Immature natural killer cell (primary cell): Measurements from ENCODE around the gene PMM1. TPM values are rescaled to one million over a fixed set of nuclear protein-coding genes. Genes with fewer than 3 reads are reported as not detected.
A peak's percentile ranks its signal among the peaks of the same experiment; 100 is the strongest.

Experiments
- DNase-seq, 3 donors: peaks; one replicate each; pipeline ENCODE4 v3.0.0; 2022; ENCODE audit warnings: mixed read lengths in 1 of 3
- H3K27ac Mint-ChIP-seq, 6 donors: one replicate each; pipeline ENCODE4 v1.8.0; 2020; ENCODE audit warnings: mixed read lengths in 6 of 6, mild to moderate bottlenecking in 5 of 6, inconsistent platforms in 4 of 6, moderate library complexity in 3 of 6
- H3K27me3 Mint-ChIP-seq, 3 donors: one replicate each; pipeline ENCODE4 v1.8.0; 2020 to 2021; ENCODE audit warnings: low read depth in 3 of 3, mild to moderate bottlenecking in 3 of 3, mixed read lengths in 3 of 3, moderate library complexity in 3 of 3, inconsistent platforms in 1 of 3
- H3K36me3 Mint-ChIP-seq, 3 donors: one replicate each; pipeline ENCODE4 v1.8.0; 2020; ENCODE audit warnings: mixed read lengths in 3 of 3, inconsistent platforms in 2 of 3, mild to moderate bottlenecking in 2 of 3
- H3K4me1 Mint-ChIP-seq, 2 donors: one replicate each; pipeline ENCODE4 v1.8.0; 2020; ENCODE audit warnings: inconsistent platforms in 2 of 2, mild to moderate bottlenecking in 2 of 2, mixed read lengths in 2 of 2, moderate library complexity in 1 of 2
- H3K4me3 Mint-ChIP-seq, 5 donors: one replicate each; pipeline ENCODE4 v1.8.0; 2020; ENCODE audit warnings: mild to moderate bottlenecking in 5 of 5, mixed read lengths in 5 of 5, inconsistent platforms in 3 of 5, moderate library complexity in 3 of 5
- H3K9me3 Mint-ChIP-seq, 6 donors: one replicate each; pipeline ENCODE4 v1.8.0; 2020; ENCODE audit warnings: mild to moderate bottlenecking in 6 of 6, mixed read lengths in 6 of 6, inconsistent platforms in 4 of 6, moderate library complexity in 3 of 6
- polyA plus RNA-seq, 3 donors: library from polyadenylated mRNA; unstranded; fragments of 300-500 nt; fragmentation: Illumina TruSeq; gene quantifications; one replicate each; pipeline ENCODE4 v1.2.3, GENCODE V29; 2021

Gene PMM1
- polyA plus RNA-seq, 3 donors from 2014 or later, result 24.1 to 31.6 (median 24.4) TPM

DNA sequence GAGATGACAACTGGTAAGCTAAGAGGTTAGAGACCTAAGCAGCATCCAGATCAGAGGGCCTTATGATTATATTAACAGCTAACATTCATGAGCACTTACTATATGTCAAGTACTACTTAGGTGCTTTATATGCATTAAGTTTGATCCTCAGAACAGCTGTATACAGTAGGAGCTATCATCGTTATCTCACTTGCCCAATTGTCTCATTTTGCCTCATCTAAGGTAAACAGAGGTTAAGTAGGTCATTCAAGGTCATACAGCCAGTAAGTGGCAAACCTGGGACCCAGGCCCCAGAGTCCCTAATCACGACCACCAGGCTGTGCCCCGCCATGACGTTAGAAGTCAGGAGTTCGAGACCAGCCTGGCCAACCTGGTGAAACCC, 40.8 kb downstream of the PMM1 start:
- Mint-ChIP-seq H3K36me3 (no peaks in the 10 kb centered on the region), H3K27ac (no peak overlapping the region), H3K4me3 (no peak overlapping the region), H3K9me3 (no peaks in the 10 kb centered on the region), H3K4me1 (peaks cover 11 to 13% of the 10 kb centered on the region in 2 donors), H3K27me3 (peaks cover 9 to 12% (median 11%) of the 10 kb centered on the region in 3 donors)
- DNase-seq, result no peak

DNA sequence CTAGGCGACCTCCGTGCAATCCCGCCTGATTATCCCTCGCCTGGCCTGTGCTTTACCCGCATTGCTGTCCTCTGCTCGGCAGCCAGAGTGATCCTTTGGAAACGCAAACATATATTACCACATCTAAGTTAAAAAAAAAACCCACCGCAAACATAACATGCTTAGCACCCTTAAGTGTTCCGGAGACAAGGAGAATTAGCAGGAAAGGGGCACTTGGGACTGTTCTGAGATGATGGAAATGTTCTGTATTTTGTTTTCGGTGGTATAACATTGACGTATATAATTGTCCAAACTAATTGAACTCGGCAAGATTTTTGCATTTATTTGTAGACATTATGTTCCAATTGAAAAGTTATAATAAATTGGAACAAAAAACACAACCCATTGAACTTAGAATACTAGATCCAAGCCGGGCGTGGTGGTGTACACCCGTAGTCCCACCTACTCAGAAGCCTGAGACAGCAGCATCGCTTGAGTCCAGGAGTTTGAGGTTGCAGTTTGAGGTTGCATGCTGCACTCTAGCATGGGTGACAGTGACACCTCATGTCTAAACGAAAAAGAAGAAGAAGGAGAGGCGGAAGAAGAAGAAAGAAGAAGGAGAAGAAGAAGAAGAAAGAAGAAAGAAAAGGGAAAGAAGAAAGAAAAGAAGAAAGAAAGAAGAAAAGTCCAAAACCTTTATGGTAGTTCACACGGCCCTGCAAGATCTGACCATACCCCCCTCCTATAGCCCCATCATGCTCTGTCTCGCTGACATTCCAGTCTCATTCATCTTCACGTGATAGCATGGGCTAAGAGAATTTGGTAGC, 44.8 kb downstream of the PMM1 start:
- no peak for DNase-seq
- Mint-ChIP-seq H3K4me3 (peak overlapping the region; percentile 96 to 100 (median 97)), H3K9me3 (no peaks in the 10 kb centered on the region), H3K36me3 (no peaks in the 10 kb centered on the region), H3K27ac (peak overlapping the region; percentile 94 to 98 (median 96)), H3K4me1 (peaks cover 37 to 40% of the 10 kb centered on the region in 2 donors), H3K27me3 (peaks cover 6 to 12% (median 9%) of the 10 kb centered on the region in 3 donors)

DNA sequence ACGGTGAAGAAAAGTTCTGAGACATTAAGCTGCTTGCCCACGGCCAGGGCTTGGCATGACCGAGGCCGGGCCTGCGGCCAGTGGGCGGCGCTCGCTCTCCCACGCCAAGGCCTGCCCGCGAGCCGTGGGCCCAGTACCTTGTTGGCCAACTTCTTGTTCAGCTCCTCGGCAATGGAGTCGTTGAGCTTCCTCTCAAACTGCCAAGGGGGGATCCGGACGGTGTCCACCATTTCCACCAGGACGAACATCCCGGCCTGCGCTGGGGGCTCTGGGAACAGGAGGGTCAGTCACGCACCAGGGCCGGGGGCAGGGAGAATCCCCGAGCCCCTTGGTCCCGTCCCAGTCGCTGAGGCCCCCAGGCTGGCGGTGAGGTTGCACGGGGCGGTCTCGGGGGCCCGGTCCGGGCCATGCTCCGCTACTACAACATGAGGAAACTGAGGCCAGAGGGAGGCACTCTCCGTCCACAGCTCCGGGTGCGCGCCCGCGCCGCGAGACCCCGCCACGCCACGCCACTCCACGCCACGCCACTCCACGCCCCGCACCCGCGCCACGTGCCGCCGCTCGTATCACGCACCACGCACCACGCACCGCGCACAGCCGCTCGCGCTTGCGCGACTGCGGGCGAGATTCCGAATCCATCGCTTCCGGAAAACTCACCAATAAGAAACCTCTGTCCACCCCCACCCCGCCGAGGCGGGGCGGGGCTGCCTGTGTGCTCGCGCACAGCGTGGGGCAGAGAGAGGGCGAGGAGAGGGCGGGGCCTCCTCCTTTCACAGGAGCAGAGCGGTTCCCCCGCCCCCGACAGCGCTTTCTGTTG, 45.6 kb downstream of the PMM1 start, which contains the start of gene POLR3H:
Gene POLR3H, minus strand, starts transcription at position 617 of the 817 bp plus-strand sequence. Its CDS starts 369 bp downstream, at position 248.
- peaks cover 6 to 9% (median 8%) of the 10 kb centered on the region in 3 donors for H3K27me3 Mint-ChIP-seq
- H3K36me3 Mint-ChIP-seq, result no peaks in the 10 kb centered on the region
- peak; percentile 94 to 97 (median 95) for DNase-seq
- H3K4me3 Mint-ChIP-seq, result peak within 1 kb of the TSS; percentile 96 to 100 (median 97)
- peak within 1 kb of the TSS; percentile 94 to 98 (median 96) for H3K27ac Mint-ChIP-seq
- H3K4me1 Mint-ChIP-seq, result peaks cover 39 to 40% of the 10 kb centered on the region in 2 donors
- H3K9me3 Mint-ChIP-seq, result no peaks in the 10 kb centered on the region

DNA sequence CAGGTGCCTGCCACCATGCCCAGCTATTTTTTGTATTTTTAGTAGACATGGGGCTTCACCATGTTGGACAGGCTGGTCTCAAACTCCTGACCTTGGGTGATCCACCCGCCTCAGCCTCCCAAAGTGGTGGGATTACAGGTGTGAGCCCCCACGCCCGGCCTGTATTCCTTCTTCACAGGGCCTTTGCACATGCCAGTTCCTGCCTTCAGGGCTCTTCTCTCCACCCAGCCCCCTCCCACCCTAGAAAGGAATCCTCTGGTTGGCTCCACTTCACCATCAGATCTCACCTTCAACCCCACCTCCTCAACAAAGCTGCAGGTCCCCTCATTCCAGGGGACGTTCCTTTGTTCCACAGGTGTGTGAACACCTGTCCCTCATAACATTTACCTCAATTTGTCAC, 47.4 kb downstream of the PMM1 start:
- peaks cover 39 to 40% of the 10 kb centered on the region in 2 donors for H3K4me1 Mint-ChIP-seq
- peak overlapping the region in 3 of 5 donors; percentile 96 to 98 (median 97) for H3K4me3 Mint-ChIP-seq
- H3K27ac Mint-ChIP-seq, result peak overlapping the region in 4 of 6 donors; percentile 54 to 86 (median 78)
- no peaks in the 10 kb centered on the region for H3K9me3 Mint-ChIP-seq
- H3K27me3 Mint-ChIP-seq, result peaks cover 6 to 8% (median 8%) of the 10 kb centered on the region in 3 donors
- H3K36me3 Mint-ChIP-seq, result no peaks in the 10 kb centered on the region
- no peak for DNase-seq

DNA sequence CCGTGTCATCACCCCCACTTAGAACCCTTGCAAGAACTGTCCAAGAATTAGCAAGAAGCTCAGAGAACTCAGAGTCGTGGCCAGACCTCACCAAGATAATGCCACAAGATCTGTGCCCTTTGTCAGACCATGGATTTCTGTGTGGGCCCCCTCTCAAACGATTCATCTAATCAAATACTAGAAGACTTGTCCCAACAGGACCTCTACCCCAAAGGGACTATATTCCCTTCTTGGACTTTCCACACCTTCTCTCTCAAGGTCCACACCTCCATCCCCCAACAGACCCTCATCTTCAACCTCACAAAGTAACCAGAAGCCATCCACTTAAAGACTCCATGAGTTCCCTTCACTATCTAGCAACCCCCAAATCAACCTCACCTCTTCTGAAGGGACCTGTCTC, 48.2 kb downstream of the PMM1 start:
- Mint-ChIP-seq H3K36me3 (no peaks in the 10 kb centered on the region), H3K27me3 (peaks cover 6 to 8% (median 8%) of the 10 kb centered on the region in 3 donors), H3K4me3 (peak overlapping the region in 3 of 5 donors; percentile 18 to 36 (median 19)), H3K4me1 (peaks cover 39 to 40% of the 10 kb centered on the region in 2 donors), H3K27ac (peak overlapping the region in 5 of 6 donors; percentile 1 to 48 (median 29)), H3K9me3 (no peaks in the 10 kb centered on the region)
- DNase-seq, result no peak

DNA sequence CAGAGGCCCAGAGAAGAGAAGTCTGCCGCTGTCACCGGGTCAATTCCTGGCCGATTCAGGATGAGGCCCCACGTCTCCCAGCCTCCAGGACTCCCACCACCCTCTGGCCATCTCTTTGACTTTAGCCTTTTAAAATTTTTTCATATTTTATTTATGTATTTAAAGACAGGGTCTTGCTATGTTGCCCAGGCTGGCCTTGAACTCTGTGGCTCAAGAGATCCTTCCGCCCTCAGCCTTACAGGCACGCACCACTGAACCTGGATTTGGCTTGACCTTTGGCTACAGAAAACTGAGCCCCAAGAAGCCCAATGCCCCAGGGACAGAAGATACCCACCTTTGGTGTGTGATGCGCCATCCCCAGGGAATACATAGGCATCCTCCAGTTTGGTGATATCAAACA, 49.3 kb downstream of the PMM1 start:
- peak overlapping the region in 2 of 6 donors; percentile 28 to 42 for H3K27ac Mint-ChIP-seq
- DNase-seq, result no peak

DNA sequence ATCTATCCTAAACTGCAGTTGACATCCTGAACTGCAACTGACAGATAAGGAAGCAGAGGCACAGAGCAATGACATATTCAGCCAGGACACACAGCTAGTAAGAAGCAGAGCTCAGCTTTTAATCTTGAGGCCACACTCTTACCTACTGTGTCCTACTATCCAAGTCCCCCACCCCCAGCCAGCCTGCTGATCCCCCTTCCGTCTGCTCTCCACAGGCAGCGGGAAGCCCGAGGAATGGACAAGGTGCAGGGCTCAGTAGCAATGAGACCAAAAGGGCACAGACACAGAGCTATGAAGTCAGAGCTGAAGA, 49.7 kb downstream of the PMM1 start:
- no peak overlapping the region for H3K4me3 Mint-ChIP-seq
- peak overlapping the region in 2 of 6 donors; percentile 28 to 30 for H3K27ac Mint-ChIP-seq

More for the DNA sequence above, 49.3 kb downstream of the PMM1 start:
- Mint-ChIP-seq H3K4me1 (peaks cover 37 to 40% of the 10 kb centered on the region in 2 donors), H3K27me3 (peaks cover 6 to 8% (median 8%) of the 10 kb centered on the region in 3 donors), H3K36me3 (no peaks in the 10 kb centered on the region), H3K4me3 (peak overlapping the region in 1 of 5 donors; percentile 42), H3K9me3 (no peaks in the 10 kb centered on the region)

DNA sequence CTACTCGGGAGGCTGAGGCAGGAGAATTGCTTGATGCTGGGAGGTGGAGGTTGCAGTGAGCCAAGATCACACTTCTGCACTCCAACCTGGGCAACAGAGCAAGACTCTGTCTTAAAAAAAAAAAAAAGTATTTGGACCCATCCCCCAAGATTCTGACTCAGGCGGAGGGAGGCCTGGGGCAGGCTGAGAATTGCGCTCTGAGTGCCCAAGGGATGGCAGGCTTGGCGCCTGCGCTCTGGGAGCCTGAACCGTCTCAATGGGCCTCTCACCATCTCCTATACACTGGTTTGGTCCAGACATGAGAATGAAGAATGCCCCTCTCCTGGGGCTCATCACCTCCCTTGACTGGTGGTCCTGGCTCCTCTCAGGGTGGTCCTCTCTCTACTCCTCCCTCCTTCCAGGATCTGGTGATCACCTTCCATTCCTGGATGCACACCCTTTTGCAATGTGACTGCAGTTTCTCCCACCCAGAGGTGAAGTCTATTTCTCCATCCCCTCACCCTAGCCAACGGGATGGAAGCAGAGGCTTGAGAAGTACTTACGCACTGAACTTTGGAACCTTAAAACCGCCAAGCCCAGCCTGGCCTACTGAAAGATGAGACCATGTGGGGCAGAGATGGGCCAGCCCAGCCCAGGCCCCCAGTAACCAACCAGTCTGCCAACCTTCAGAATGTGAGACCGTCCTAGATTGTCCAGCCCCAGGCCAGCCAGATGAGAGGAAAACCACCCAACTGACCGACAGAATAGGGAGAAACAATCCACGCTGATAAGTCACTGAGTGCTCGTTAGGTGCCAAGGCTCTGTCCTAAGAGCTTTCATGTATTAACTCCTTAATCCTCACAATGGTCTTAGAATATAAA, 50.3 kb downstream of the PMM1 start:
- no peaks in the 10 kb centered on the region for H3K36me3 Mint-ChIP-seq
- peaks cover 27 to 30% of the 10 kb centered on the region in 2 donors for H3K4me1 Mint-ChIP-seq
- no peaks in the 10 kb centered on the region for H3K9me3 Mint-ChIP-seq
- H3K4me3 Mint-ChIP-seq, result no peak overlapping the region
- peaks cover 2 to 5% (median 2%) of the 10 kb centered on the region in 3 donors for H3K27me3 Mint-ChIP-seq
- peak overlapping the region in 1 of 6 donors; percentile 21 for H3K27ac Mint-ChIP-seq
- no peak for DNase-seq

More for the DNA sequence above, 49.7 kb downstream of the PMM1 start:
- H3K27me3 Mint-ChIP-seq, result peaks cover 5 to 9% (median 6%) of the 10 kb centered on the region in 3 donors
- no peaks in the 10 kb centered on the region for H3K36me3 Mint-ChIP-seq
- H3K9me3 Mint-ChIP-seq, result no peaks in the 10 kb centered on the region
- DNase-seq, result no peak
- H3K4me1 Mint-ChIP-seq, result peaks cover 33 to 36% of the 10 kb centered on the region in 2 donors

DNA sequence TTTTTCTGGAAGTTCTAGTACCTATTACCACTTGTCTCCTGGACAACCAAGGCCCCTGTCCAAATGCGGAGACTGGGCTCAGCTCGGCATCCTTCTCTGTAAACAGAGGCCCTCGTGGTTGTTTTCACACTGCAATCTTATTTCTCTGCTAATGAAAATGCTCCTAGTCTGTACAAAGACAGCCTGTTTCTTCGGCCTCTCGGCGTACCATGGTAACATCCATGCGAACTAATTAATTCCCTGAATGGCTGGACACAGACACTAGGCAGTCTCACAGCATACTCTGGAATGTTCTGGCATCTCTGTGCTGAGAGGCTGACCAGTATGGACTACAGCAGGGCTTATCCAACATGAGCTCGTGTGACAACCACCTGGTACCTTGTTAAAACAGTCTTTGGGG, 51.1 kb downstream of the PMM1 start:
- Mint-ChIP-seq H3K4me1 (peaks cover 23 to 26% of the 10 kb centered on the region in 2 donors), H3K9me3 (no peaks in the 10 kb centered on the region), H3K27me3 (peaks cover 0 to 1% (median 0%) of the 10 kb centered on the region in 3 donors), H3K36me3 (no peaks in the 10 kb centered on the region), H3K27ac (no peak overlapping the region), H3K4me3 (no peak overlapping the region)
- no peak for DNase-seq

DNA sequence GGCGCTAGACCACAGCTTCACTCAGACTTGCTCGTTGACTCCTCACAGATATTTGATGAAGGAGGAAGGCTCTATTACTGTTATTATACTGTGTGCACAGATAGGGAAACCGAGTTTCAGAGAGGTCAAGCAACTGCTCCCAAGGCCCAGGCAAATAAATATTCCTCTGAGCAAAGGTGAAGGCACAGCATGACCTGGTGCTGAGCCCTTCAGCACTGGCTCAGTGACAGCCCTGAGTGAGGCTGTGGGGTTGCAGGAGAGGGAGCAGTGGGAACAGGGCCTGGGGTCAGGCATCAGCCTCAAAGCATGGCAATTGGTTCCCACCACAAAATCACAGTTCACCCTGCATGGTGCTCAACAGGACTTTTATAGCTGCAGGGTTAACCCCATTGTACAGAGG, 52.4 kb downstream of the PMM1 start:
- H3K4me3 Mint-ChIP-seq, result no peak overlapping the region

DNA sequence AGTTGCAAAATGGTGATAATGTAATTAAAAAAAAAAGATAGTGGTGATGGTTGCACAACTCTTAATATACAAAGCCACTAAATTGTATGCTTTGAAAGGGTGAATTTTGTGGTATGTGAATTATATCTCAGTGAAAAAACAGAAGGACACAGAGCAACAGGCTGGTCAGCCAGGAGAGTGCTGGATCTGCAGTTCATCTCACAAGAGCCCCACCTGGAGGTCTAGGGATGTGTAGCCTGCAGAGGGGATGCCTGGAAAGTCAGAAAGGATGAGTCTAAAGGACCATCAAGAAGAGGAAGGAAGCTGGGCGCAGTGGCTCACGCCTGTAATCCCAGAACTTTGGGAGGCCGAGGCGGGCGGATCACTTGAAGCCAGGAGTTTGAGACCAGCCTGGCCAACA, 54.4 kb downstream of the PMM1 start:
- Mint-ChIP-seq H3K27me3 (peaks cover 0 to 5% (median 1%) of the 10 kb centered on the region in 3 donors), H3K4me3 (no peak overlapping the region), H3K4me1 (peaks cover 0 to 1% of the 10 kb centered on the region in 2 donors), H3K9me3 (no peaks in the 10 kb centered on the region), H3K27ac (no peak overlapping the region), H3K36me3 (no peaks in the 10 kb centered on the region)
- DNase-seq, result no peak

More for the DNA sequence above, 52.4 kb downstream of the PMM1 start:
- H3K27me3 Mint-ChIP-seq, result peaks cover 0 to 3% (median 1%) of the 10 kb centered on the region in 3 donors
- peaks cover 10 to 12% of the 10 kb centered on the region in 2 donors for H3K4me1 Mint-ChIP-seq
- no peaks in the 10 kb centered on the region for H3K36me3 Mint-ChIP-seq
- no peaks in the 10 kb centered on the region for H3K9me3 Mint-ChIP-seq
- DNase-seq, result no peak
- H3K27ac Mint-ChIP-seq, result no peak overlapping the region

DNA sequence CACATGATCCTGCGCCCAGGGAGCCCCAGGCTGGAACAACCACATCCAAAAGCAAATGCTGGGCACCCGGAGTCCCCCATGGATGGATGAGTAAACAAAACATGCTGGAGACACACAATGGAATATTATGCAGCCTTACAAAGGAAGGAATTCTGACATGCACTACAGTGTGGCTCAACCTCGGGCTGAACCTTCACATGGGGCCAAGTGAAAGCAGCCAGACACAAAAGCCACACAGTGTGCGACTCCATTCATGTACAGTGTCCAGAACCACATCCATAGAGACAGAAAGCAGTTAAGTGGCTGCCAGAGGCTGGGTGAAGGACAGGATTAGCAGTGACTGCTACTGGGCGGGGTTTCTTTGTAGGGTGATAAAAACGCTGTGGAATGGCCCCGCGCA, 55.4 kb downstream of the PMM1 start:
- Mint-ChIP-seq H3K36me3 (no peaks in the 10 kb centered on the region), H3K4me3 (no peak overlapping the region), H3K4me1 (no peaks in the 10 kb centered on the region), H3K27ac (no peak overlapping the region), H3K27me3 (peaks cover 0 to 7% (median 1%) of the 10 kb centered on the region in 3 donors), H3K9me3 (no peaks in the 10 kb centered on the region)
- DNase-seq, result no peak
